Pulmonary artery endothelial cell (primary cell): Measurements from ENCODE around the gene NEURL1. TPM values are rescaled to one million over a fixed set of nuclear protein-coding genes. Genes with fewer than 3 reads are reported as not detected.
"Not testable (repeated sequence)": the region's sequence is repeated elsewhere in the genome, so short reads cannot be mapped to it uniquely, and the experiment has no call there.

Experiments used
- DNase-seq: peaks from one replicate; pipeline ENCODE4 v3.0.0-alpha.2; 2011; ENCODE audit warnings: low read depth, low spot score
- total RNA-seq: library from RNA; depleted of rRNA; stranded (reverse); fragments of >200 nt; gene quantifications from 2 replicates; pipeline ENCODE4 v1.2.3, GENCODE V29; 2014

NEURL1 gene
- total RNA-seq, 1 donor from 2014 or later: 0.20 TPM

DNA sequence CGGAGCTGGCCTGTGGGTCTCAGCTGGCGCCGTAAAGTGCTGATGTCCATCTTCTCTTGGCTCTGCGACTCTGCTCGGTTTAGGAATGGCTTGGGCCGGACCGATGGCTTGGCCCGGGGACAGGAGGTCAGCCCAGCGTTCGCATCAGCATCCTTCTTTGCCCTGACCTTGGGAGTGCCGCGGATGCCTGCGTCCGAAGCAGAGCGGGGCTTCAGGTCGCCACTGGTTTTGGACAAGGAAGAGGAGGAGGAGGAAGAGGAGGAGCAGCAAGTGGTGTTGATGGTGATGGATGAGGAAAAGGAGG is 109.3 kb downstream of the NEURL1 start:
- no peak for DNase-seq

DNA sequence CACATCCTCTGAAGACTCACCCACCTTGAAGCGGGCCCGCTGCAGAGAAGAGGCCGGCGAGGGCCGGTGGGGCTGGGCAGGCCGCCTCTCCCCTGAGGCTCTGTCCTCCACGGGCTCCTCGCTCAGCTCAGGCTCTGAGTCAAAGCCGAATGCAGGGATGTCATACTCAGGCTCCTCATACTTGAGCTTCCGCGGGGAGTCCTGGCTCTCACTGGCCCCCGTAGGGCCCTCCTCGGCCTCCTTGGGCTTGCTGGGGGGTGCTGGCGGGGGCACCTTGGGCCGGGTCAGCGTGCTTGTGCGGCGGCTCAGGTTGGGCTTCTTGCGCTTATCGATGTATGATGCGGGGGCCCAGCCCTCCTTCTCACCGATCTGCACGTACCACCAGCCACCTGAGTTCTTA is 109.9 kb downstream of the NEURL1 start:
- DNase-seq: no peak

- DNase-seq: no peak
Measured at GRCh38 chr10:103605359-103606096, 112.0 kb downstream of the NEURL1 start.

DNA sequence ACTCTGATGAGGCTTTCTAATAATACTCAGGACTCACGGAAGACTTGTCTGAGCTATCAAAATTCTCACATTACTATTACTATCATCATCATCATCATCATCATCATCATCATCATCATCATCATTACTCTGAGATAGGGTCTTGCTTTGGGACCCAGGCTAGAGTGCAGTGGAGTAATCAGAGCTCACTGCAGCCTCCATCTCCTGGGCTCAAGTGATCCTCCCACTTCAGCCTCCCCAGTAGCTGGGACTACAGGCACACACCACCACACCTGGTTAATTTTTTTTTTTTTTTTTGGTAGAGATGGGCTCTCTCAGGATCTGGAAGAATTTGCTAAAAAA is 112.6 kb downstream of the NEURL1 start:
- DNase-seq: not testable (repeated sequence)

DNA sequence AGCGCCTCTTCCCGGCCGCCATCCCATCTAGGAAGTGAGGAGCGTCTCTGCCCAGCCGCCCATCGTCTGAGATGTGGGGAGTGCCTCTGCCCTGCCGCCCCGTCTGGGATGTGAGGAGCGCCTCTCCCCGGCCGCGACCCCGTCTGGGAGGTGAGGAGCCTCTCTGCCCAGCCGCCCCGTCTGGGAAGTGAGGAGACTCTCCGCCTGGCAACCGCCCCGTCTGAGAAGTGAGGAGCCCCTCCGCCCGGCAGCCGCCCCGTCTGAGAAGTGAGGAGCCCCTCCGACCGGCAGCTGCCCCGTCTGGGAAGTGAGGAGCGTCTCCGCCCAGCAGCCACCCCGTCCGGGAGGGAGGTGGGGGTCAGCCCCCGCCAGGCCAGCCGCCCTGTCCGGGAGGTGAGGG is 113.5 kb downstream of the NEURL1 start:
- DNase-seq: not testable (repeated sequence)

DNA sequence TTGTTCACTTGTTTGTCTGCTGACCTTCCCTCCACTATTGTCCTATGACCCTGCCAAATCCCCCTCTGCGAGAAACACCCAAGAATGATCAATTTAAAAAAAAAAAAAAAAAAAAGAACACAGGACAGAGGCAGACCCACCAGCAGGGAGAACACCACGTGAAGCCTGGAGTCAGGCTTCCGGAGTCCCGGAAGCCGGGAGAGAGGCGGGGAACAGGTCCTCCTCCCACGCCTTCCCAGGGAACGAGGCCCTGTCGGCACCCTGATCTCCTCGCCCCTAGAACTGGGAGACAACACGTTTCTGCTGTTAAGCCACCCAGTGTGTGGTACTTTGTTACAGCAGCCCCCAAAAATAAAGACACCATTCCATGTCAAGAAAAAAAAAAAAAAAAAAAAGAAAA is 114.6 kb downstream of the NEURL1 start:
- not testable (repeated sequence) for DNase-seq

- no peak for DNase-seq
Measured at GRCh38 chr10:103609231-103610082, 116.0 kb downstream of the NEURL1 start.

DNA sequence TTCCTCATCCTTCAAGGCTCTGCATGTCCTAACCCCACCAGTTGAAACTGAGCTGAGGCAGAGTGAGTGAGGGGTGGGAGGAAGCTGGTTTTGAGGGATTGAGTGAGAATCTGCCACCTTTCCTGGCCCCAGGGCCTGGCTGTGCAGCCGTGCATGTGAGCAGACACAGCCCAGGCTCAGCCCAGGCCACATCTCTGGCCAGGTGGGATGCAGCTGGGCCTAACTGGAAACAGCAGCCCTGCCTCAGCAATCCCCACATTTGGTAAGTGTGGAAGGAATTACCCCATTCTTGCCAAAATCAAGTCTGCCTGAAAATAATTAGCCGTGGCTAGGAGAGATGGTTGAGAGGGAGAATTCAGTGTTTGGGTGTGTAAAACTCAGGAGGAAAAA is 116.6 kb downstream of the NEURL1 start:
- DNase-seq: no peak

GRCh38 chr10:103610921-103611511 is 117.5 kb downstream of the NEURL1 start:
- no peak for DNase-seq

DNA sequence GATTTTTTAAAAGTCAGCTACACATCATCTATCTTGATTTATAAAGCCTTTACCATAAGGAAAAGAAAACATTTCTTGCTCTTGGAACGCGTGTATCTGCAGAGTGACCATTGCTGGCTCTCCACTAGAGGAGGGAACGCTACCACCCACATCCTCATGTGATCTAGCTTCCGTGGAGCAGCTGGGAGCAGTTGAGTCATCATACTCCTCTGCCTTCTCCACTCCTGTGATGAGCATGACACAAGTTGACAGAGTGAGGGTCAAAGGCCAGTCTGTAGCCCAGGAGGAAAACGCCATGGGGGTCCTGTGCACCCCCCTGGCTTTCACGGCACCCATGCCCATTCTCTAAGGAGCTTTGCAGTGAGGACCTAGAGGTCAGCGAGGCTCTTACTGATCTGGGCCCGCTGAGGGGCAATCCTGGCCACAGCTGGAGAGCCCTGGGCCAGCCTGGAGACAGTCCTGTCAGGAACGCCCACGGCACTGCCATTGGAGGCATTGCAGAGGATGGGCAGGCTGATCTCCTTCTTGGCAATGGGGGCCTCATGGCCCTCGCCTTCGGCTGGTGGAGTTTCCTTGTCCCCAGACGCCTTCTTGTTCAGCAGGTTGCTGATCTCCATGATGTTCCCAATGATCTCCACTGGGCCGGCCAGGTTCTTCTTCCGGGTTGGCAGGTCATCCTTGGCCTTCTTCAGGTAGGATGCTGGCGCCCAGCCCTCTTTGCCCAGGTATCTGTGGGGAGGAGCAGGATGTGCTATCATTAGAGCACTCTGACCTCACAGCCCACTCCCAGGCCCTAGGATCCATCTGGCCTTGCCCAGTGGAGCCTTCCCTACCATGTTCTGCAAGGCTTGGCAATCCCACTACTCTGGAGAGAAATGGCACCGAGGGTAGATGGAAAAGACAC is 119.2 kb downstream of the NEURL1 start:
- no peak for DNase-seq

DNA sequence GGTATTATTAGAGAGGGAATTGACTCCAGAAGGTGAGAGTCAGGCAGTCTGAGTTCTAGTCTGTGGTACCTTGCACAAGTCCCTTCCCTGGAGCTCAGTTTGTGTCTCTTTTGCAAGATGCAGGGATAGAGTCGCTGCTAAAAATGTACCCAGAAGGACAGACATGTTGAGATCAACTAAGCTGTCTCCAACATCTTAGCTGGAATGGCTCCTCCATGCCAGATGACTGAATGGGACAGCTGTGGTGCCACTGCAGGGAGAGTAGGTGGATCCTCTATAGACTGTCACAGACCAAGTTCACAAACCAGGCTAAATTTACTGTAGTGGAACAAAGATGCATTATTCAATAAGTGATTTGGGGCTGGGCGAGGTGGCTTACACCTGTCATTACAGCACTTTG is 120.1 kb downstream of the NEURL1 start:
- no peak for DNase-seq

DNA sequence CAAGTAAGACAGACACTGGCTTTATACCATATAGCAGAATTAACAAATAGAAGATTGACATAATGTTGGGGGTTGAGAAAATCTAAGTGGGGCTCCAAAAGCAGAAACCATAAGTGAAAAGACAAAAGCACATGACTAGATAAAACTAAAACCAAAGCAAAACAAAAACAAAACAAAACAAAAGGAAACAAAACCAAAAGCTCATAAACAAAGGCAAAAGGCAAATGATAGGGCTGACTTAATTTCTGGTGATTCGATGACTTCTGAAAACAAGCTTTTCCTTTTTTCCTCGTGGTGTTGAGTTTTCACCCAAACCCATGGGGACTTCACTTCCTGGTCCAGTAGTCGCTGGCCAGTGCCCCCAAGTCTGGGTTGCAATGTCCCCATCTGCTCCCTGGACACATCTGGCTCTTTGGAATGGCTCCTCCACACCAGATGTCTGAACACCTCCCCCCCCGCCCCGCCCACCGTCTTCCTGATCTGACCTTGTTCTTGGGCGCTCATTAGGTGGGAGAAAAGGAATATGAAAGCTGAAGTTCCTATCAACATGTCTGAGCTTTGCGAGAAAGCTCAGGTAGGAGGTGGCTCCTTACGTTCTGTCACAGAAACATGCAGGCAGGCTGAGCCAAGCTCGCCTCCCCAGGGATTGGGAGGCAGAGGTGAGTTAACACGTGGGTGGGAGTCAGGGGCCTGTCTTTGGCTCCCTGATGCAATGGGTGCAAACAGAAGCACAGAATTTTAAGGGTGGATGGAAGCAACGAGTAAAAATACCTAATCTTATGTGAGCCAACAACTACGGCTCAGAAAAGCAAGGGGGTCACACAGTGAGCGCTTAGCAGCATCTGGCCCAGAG is 121.0 kb downstream of the NEURL1 start:
- no peak for DNase-seq

DNA sequence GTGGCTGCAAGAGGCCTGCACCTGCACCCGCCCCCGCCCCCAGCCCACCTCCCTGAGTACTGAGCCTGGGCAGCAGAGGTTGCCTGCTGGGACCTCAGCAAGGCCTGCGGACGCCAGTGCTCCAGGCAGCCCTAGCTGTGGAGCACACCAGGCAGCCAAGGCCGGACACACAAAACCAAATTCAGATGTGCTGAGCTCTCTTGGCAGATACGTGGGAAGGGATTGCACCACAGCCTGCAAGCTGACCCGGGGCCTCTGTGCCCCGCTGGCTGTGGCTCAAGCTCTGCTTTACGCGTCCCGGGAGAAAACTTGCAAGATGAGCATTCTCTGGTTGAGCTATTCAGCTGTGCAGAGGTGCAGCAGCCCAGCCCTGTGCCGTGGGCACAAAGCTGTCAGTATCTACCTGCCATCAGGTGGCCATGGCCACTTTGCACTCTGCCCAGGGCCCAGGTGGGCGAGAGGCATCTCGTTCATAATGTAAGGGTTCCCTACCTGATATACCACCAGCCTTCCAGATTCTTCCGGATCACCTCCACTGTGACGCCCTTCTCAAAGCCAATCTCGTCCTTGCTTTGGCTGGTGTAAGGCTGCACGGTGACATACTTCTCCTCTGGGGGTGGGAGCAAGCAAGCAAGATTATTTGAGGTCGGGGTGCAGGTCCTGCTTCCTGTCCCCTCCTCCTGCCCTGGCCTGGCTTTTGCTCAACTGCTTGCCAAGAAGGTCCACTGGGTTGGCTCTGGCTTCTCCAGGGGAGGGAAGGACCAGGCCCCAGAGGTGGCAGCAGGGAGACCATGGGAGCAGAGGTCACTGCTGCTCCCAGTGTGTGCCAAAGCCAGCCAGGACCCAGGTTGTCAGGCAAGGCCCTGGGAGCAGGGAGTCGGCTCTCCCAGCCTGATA is 123.4 kb downstream of the NEURL1 start:
- DNase-seq: no peak

DNA sequence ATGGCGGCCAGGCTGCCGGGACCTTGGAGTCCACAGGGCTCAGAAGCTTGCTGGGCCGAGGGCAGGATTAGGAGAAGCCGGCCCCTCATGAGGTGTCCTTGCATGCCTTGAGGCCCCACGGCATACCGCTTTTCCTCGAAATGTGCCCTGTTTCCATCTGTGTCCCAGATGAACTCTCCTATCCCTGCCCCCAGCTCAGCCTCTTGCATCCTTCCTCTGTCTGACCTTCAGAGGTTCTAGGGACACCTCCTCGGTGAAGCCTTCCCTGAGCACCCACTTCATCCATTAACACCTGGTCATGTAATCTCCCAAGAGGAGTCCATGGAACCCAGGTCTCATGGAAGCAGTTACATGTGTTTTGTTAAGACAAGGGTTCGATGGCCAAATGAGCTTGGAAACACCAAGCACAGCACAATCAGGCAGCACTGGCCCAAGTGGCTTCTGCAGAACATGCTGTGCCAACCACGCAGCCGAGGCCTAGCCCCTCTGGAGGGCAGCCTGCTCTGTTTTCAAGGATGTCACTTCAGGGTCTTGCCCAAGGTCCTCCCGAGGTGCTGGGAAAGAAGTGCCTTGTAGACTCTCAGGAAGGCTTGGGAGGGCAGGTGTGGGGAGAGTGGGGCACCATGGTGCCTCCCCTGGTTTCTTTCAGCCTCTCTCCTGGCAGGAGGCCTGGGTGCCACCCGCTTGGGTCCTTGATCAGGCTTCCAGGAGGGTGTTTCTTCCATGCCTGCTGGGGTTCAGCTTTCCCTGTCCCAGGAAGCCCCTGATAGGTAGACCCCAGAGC is 124.3 kb downstream of the NEURL1 start:
- no peak for DNase-seq

DNA sequence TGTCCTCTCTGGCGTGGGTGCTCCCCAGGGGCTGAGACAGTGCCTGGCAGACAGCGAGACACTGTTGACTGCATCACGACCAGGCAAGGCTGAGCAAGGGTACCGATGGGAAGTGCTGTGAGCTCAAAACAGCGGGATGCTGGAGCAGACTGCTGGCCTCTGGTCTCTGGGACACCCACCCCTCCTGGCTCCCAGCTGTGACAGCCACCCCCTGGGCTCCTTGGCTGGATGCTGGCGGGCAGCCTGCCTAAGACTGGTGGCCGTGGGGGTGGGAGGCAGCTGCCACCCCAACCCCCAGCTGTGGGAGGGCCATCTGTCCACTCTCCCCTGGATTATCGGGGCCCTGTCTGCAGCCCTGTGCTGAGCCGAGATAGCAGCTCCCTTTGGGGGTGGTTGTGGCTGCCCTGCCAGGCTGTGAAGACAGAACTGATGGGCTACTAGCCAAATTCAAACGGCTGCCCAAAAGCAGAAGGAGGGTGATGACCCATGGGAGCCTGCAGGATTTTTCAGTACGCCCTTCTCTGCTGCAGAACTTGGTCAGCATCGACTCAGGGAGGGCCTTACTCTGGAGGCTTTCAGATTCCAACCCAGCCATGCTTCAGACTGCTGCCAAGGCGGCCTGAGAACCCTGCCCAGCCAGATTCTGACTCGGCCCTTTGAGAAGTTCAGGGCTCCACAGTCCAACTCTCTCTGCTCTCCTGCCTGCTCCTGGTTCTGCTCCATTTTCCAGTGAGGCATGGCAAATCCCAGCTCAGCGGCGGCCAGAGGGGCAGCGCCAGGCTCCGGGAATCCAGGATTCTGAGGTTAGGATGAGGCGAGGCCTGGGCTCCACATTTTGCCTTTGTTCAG is 125.3 kb downstream of the NEURL1 start:
- DNase-seq: no peak

GRCh38 chr10:103619424-103620351 is 126.2 kb downstream of the NEURL1 start:
- DNase-seq: no peak

DNA sequence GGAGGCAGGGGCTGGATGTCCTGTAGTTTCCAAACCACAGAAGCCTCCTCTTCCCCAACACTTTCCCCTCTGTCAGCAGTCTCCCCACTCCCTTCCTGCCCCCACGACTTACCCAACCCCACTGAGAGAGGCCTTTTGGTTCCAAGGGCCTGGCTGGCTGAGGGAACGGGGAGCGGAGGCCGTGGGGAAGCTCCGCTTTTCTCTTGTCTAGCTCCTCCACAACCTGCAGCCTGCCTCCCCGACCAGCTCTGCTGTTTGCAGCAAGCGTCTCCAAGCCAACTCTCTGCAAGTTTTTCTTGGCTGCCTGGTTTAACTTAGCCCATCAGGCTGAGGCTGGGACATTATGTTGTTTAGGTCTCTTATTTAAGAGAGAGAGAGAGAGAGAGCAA is 126.8 kb downstream of the NEURL1 start:
- DNase-seq: no peak
